Kidney (tissue), 14 donors: ENCODE results near the gene DKKL1. TPM values are rescaled to one million over a fixed set of nuclear protein-coding genes. Genes with fewer than 3 reads are reported as not detected.

Experiments used
- DNase-seq, 5 donors: peaks; one replicate each; pipeline ENCODE4 v3.0.0-alpha.2; 2013 to 2020
- FAIRE-seq: peaks from 2 replicates; lab custom pipeline; 2012; peaks lifted over from hg19 to GRCh38; lab: Jason Lieb, UNC
- H3K27ac ChIP-seq, 2 donors: one replicate each; pipeline ENCODE4 v1.7.0; 2013; ENCODE audit warnings: low read depth in 2 of 2, low read length in 2 of 2, inconsistent platforms in 1 of 2
- H3K27me3 ChIP-seq: one replicate; pipeline ENCODE4 v1.7.1; 2013; ENCODE audit warnings: low read length, inconsistent platforms; ENCODE audit not compliant: control insufficient read depth, insufficient read depth
- H3K36me3 ChIP-seq, 3 donors: one replicate each; pipeline versions ENCODE4 v1.7.0 to v1.7.1; 2013; ENCODE audit warnings: low read length in 3 of 3, control low read depth in 1 of 3, inconsistent platforms in 1 of 3; ENCODE audit not compliant: insufficient read depth in 3 of 3, control insufficient read depth in 2 of 3
- H3K4me1 ChIP-seq, 3 donors: one replicate each; pipeline versions ENCODE4 v1.7.0 to v1.7.1; 2013; ENCODE audit warnings: low read length in 3 of 3, inconsistent platforms in 1 of 3, low read depth in 1 of 3; ENCODE audit not compliant: control insufficient read depth in 2 of 3, insufficient read depth in 2 of 3
- H3K4me3 ChIP-seq, 3 donors: one replicate each; pipeline versions ENCODE4 v1.7.0 to v1.8.1; 2013; ENCODE audit warnings: low read length in 3 of 3, control low read depth in 1 of 3, inconsistent platforms in 1 of 3
- H3K9ac ChIP-seq, 3 donors: one replicate each; pipeline versions ENCODE4 v1.7.0 to v1.7.1; 2013; ENCODE audit warnings: low read length in 3 of 3, control low read depth in 1 of 3, inconsistent platforms in 1 of 3
- H3K9me3 ChIP-seq, 3 donors: one replicate each; pipeline versions ENCODE4 v1.7.0 to v1.7.1; 2013; ENCODE audit warnings: low read length in 3 of 3, control low read depth in 1 of 3, inconsistent platforms in 1 of 3; ENCODE audit not compliant: control insufficient read depth in 2 of 3, insufficient read depth in 1 of 3
- CTCF ChIP-seq: IDR thresholded peaks from 3 replicates; pipeline ENCODE4 v1.5.1; 2012; ENCODE audit warnings: mild to moderate bottlenecking, moderate library complexity, borderline replicate concordance; ENCODE audit not compliant: insufficient read depth; ENCODE audit errors: extremely low read depth
- intact Hi-C: fragments of 100-400 bp; cut with DNase I; formaldehyde crosslinking; loops from one replicate; pipeline ENCODE4 v1.11.1; 2022
- polyA plus RNA-seq: library from polyadenylated mRNA; stranded (reverse); fragments of 350-450 nt; fragmentation: Illumina TruSeq; extraction: RNeasy Lipid Tissue Mini Kit (QIAGEN cat#74804); gene quantifications from one replicate; pipeline ENCODE4 v1.2.3, GENCODE V29; 2014; ENCODE audit warnings: low read depth, low replicate concordance; ENCODE audit not compliant: insufficient read depth
- total RNA-seq: library from RNA; stranded (reverse); fragmentation: NEBNext Ultra II Directional; extraction: Animal tissue kit (Norgen Biotek cat#: 25700); gene quantifications from one replicate; pipeline ENCODE4 v1.2.1, GENCODE V29; 2021
- donor health status: control.
- donor health status: control.
- donor health status: control.
- donor health status: control.
- donor health status: control.
- donor health status: DM: yes; HTN: yes; CAD: no.
- donor health status: Normal renal cell carcinoma (clear cell type).

DKKL1 gene
- total and polyA plus RNA-seq, 2 donors from 2014 or later = 0.57 to 0.95 TPM

- no peaks in the 10 kb centered on the region for H3K9me3 ChIP-seq
- intact Hi-C loops = no loop called here
- H3K27ac ChIP-seq = no peak overlapping the region
- DNase-seq (no peak), FAIRE-seq (no peak)
- H3K27me3 ChIP-seq = no peaks in the 10 kb centered on the region
- H3K4me3 ChIP-seq = no peak overlapping the region
- TF ChIP-seq CTCF = no peak
- H3K36me3 ChIP-seq = no peaks in the 10 kb centered on the region
- no peak overlapping the region for H3K9ac ChIP-seq
- peaks cover 0 to 2% (median 0%) of the 10 kb centered on the region in 3 donors for H3K4me1 ChIP-seq
These were observed 30.3 kb upstream of the DKKL1 start for GRCh38 chr19:49333418-49333805.

- DNase-seq (peak in 1 of 5 donors; percentile 84), FAIRE-seq (no peak)
- Histone ChIP-seq H3K9ac (no peak overlapping the region), H3K9me3 (no peaks in the 10 kb centered on the region), H3K27me3 (no peaks in the 10 kb centered on the region), H3K36me3 (no peaks in the 10 kb centered on the region), H3K4me1 (peaks cover 0 to 4% (median 0%) of the 10 kb centered on the region in 3 donors), H3K27ac (no peak overlapping the region), H3K4me3 (no peak overlapping the region)
- intact Hi-C loops = no loop called here
- no peak for TF ChIP-seq CTCF
These were observed 29.8 kb upstream of the DKKL1 start for GRCh38 chr19:49333811-49334288.

DNA sequence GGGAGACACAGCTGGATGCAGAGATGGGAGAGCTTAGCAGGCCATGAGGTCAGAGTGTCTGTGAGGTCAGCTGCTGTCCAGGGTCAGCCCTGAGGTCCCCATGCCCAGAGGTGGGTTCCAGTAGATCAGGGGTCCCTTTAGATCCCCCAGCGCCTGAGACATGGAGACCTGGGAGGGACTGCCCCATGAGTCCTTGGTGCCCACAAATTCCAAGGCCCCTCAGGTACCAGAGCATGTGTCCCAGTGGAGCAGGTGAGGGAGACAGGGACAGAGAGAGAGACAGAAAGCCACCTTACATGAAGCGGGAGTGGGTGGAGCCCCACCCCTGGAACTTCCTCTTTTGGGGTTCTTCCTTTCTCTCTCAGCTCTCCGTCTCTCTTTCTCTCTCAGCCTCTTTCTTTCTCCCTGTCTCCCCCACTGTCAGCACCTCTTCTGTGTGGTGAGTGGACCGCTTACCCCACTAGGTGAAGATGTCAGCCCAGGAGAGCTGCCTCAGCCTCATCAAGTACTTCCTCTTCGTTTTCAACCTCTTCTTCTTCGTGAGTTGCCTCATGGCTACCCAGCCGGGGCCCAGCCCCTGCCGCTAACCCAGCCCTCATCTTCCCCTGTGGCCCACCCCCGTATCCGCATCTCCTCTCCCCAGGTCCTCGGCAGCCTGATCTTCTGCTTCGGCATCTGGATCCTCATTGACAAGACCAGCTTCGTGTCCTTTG is 28.4 kb upstream of the DKKL1 start, which contains the start of gene CD37:
Gene CD37 (plus strand): TSS at position 336 of the 713 bp plus-strand sequence. CDS start 135 bp downstream, at position 471.
- Histone ChIP-seq H3K4me1 (peaks cover 0 to 8% (median 0%) of the 10 kb centered on the region in 3 donors), H3K9me3 (no peaks in the 10 kb centered on the region), H3K27me3 (no peaks in the 10 kb centered on the region), H3K4me3 (no peak within 1 kb of the TSS), H3K36me3 (no peaks in the 10 kb centered on the region), H3K9ac (no peak within 1 kb of the TSS), H3K27ac (no peak within 1 kb of the TSS)
- DNase-seq = peak in 1 of 5 donors; percentile 73
- no peak for TF ChIP-seq CTCF
- no peak for FAIRE-seq
- intact Hi-C loops = no loop called here
